ENCODE results near the gene OPA3.

GRCh38 chr19:45591638-45592005 lies 7.0 kb upstream of the OPA3 start:
- TF ChIP-seq CTCF (IDR thresholded peaks at IDR 0.05) (no peak), POLR2A (IDR thresholded peaks at IDR 0.05) (no peak)

Data from adrenal gland (tissue), 5 donors.